ENCODE data around the gene ARNT2.

GRCh38 chr15:80560601-80561400 lies 156.6 kb downstream of the ARNT2 start:
- no peak for TF ChIP-seq JUND (IDR thresholded peaks at IDR 0.05; ENCODE audit: low read depth, low read length)
- TF ChIP-seq, protein P1, sequence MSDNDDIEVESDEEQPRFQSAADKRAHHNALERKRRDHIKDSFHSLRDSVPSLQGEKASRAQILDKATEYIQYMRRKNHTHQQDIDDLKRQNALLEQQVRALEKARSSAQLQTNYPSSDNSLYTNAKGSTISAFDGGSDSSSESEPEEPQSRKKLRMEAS (IDR thresholded peaks at IDR 0.05; ENCODE audit: low read depth, low read length): no peak
- TF ChIP-seq, protein P2, sequence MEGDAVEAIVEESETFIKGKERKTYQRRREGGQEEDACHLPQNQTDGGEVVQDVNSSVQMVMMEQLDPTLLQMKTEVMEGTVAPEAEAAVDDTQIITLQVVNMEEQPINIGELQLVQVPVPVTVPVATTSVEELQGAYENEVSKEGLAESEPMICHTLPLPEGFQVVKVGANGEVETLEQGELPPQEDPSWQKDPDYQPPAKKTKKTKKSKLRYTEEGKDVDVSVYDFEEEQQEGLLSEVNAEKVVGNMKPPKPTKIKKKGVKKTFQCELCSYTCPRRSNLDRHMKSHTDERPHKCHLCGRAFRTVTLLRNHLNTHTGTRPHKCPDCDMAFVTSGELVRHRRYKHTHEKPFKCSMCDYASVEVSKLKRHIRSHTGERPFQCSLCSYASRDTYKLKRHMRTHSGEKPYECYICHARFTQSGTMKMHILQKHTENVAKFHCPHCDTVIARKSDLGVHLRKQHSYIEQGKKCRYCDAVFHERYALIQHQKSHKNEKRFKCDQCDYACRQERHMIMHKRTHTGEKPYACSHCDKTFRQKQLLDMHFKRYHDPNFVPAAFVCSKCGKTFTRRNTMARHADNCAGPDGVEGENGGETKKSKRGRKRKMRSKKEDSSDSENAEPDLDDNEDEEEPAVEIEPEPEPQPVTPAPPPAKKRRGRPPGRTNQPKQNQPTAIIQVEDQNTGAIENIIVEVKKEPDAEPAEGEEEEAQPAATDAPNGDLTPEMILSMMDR (IDR thresholded peaks at IDR 0.05 in 2 of 3, conservative IDR thresholded peaks at IDR 0.05 in 1 of 3; ENCODE audit: control insufficient read depth in 2 of 3, extremely low read depth in 1 of 3, insufficient read depth in 1 of 3, low read depth in 3 of 3, low read length in 3 of 3): no peak
- no peak for TF ChIP-seq CBX3 (IDR thresholded peaks at IDR 0.05; ENCODE audit: borderline replicate concordance, low read depth)

All from GM12878 (cell line).